ENCODE results near the gene AP1S2.
A peak's percentile ranks its signal among the peaks of the same experiment; 100 is the strongest.

AP1S2 gene

GRCh38 chrX:15820106-15821073 lies 34.2 kb downstream of the AP1S2 start:
- TF ChIP-seq ZFX (IDR thresholded peaks at IDR 0.05): no peak
- TF ChIP-seq, protein P1, sequence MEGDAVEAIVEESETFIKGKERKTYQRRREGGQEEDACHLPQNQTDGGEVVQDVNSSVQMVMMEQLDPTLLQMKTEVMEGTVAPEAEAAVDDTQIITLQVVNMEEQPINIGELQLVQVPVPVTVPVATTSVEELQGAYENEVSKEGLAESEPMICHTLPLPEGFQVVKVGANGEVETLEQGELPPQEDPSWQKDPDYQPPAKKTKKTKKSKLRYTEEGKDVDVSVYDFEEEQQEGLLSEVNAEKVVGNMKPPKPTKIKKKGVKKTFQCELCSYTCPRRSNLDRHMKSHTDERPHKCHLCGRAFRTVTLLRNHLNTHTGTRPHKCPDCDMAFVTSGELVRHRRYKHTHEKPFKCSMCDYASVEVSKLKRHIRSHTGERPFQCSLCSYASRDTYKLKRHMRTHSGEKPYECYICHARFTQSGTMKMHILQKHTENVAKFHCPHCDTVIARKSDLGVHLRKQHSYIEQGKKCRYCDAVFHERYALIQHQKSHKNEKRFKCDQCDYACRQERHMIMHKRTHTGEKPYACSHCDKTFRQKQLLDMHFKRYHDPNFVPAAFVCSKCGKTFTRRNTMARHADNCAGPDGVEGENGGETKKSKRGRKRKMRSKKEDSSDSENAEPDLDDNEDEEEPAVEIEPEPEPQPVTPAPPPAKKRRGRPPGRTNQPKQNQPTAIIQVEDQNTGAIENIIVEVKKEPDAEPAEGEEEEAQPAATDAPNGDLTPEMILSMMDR (conservative IDR thresholded peaks at IDR 0.05): no peak

GRCh38 chrX:15816886-15817285 lies 37.7 kb downstream of the AP1S2 start:
- no peak for TF ChIP-seq ZFX (IDR thresholded peaks at IDR 0.05)
- TF ChIP-seq, protein P1 (conservative IDR thresholded peaks at IDR 0.05): no peak
- H3K27ac ChIP-seq: no peak overlapping the region

More at GRCh38 chrX:15820106-15821073, 34.2 kb downstream of the AP1S2 start:
- no peak overlapping the region for H3K27ac ChIP-seq

DNA sequence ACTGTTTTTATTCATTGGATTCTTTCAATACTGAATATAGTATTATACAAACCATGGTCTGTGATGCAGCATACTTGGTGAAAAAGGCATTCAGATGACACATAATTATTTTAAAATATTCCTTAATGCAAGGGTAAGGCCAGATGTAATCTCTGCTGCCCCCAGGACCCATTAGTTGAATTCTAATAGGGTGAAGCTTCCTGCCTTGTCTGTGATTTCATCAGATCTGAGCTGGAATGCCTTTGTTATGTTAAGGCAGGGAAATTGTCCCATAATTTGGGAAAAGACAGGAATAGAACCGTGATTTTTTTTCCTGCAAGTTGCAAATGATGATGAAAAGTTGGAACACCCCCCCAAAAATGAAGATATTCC lies 38.2 kb downstream of the AP1S2 start:
- H3K27ac ChIP-seq: no peak overlapping the region
- TF ChIP-seq, protein P1 (conservative IDR thresholded peaks at IDR 0.05): peak; percentile 19; the same call in 1 of the 2 replicates
- TF ChIP-seq ZFX (IDR thresholded peaks at IDR 0.05): no peak

GRCh38 chrX:15815779-15816437 lies 38.7 kb downstream of the AP1S2 start:
- TF ChIP-seq, protein P1 (conservative IDR thresholded peaks at IDR 0.05): peak; percentile 34
- no peak for TF ChIP-seq ZFX (IDR thresholded peaks at IDR 0.05)
- H3K27ac ChIP-seq: no peak overlapping the region

DNA sequence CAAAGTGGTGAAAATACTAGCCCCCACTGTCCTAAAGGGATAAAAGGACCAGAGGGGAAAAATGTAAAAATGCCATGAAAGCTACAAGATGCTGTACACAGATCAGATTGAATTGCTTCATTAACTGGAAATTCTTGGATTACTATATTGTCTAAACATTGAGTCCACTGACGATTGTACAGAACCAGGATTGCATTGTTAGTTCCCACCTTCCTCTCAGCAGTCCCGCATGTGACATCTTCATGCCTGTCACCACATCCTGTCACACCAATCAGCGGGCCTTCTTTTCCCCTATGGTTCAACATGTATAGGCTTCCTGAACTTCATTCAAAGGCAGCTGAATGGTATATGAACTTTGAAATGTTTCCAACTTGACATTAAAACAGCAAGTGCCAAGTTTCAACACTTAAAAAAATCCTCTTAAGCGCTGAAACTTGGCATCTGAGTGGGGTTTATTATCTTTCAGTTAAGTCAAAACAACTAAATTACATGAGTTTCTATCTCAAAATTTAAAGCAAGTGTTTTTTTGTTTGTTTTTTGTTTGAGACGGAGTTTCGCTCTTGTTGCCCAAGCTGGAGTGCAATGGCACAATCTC lies 39.7 kb downstream of the AP1S2 start:
- TF ChIP-seq, protein P1 (conservative IDR thresholded peaks at IDR 0.05): no peak
- no peak for TF ChIP-seq ZFX (IDR thresholded peaks at IDR 0.05)

DNA sequence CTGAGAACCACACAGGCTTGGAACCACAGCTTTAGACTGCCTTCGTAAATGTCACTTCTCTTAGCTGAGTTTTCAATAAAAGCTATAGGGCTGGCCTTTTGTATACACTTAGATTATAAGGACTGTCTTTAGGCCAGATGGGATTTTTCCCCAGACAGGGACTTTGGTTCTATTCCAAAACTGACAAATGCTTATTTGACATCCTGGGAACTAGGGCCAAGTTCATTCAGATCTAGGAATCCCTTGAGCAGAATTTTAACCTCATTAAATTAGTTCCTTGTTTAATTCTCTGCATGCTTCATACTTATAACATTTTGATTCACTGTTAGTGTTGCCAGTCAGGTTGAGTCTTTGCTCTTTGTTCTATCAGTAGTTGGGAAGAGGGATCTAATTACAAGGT lies 41.2 kb downstream of the AP1S2 start:
- TF ChIP-seq, protein P1 (conservative IDR thresholded peaks at IDR 0.05): no peak
- no peak for TF ChIP-seq ZFX (IDR thresholded peaks at IDR 0.05)
- H3K27ac ChIP-seq: peak overlapping the region; percentile 46; the same call in 1 of the 2 replicates

More for the DNA sequence above, 39.7 kb downstream of the AP1S2 start:
- H3K27ac ChIP-seq: no peak overlapping the region
